A673 (cell line): ENCODE data around the gene LRRC4C.

Experiments
- EZH2 ChIP-seq: fragments of 200-600 bp; sonication (generic); IDR thresholded peaks from 2 replicates; pipeline ENCODE4 v1.6.1; 2017; ENCODE audit warnings: borderline replicate concordance, low read depth, mild to moderate bottlenecking, mixed read lengths, antibody characterized with exemption, low read length; ENCODE audit not compliant: poor library complexity, severe bottlenecking
- TF ChIP-seq, protein P1 (sequence below): fragments of 300-800, 200-600 bp; sonication (generic); conservative IDR thresholded peaks from 2 replicates; pipeline ENCODE4 v1.5.1; 2017; ENCODE audit warnings: low read depth, mild to moderate bottlenecking, antibody characterized with exemption, low read length, moderate library complexity, mixed read lengths

DNA sequence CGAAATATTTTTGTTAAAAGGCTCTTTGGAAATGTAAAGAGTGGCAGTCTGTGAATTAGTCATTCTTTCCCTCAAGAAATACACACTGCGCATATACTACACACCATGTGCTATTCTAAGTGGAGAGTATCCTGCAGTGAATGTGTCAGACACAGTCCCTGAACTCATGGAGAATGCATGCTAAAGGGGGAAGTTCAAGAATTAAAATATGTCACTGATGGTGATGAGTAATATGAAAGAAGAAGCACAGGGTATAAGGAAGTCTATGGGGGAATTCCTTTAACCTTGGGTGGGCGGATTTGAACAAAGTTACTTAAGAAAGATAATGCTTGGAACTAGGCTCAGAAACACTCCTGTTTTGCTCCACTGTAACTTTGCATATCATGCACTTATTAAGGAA is 153.0 kb downstream of the LRRC4C start:
- TF ChIP-seq EZH2 = no peak
- TF ChIP-seq, protein P1, sequence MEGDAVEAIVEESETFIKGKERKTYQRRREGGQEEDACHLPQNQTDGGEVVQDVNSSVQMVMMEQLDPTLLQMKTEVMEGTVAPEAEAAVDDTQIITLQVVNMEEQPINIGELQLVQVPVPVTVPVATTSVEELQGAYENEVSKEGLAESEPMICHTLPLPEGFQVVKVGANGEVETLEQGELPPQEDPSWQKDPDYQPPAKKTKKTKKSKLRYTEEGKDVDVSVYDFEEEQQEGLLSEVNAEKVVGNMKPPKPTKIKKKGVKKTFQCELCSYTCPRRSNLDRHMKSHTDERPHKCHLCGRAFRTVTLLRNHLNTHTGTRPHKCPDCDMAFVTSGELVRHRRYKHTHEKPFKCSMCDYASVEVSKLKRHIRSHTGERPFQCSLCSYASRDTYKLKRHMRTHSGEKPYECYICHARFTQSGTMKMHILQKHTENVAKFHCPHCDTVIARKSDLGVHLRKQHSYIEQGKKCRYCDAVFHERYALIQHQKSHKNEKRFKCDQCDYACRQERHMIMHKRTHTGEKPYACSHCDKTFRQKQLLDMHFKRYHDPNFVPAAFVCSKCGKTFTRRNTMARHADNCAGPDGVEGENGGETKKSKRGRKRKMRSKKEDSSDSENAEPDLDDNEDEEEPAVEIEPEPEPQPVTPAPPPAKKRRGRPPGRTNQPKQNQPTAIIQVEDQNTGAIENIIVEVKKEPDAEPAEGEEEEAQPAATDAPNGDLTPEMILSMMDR = no peak
